GM18909 (cell line): ENCODE measurements around the gene ECI1.

ENCODE experiments used
- ATAC-seq: cut with Tn5 transposase; IDR thresholded peaks from one replicate; pipeline ENCODE4 v1.9.1; 2021; ENCODE audit warnings: mild to moderate bottlenecking; ENCODE audit not compliant: unreplicated experiment, poor library complexity

Gene ECI1

DNA sequence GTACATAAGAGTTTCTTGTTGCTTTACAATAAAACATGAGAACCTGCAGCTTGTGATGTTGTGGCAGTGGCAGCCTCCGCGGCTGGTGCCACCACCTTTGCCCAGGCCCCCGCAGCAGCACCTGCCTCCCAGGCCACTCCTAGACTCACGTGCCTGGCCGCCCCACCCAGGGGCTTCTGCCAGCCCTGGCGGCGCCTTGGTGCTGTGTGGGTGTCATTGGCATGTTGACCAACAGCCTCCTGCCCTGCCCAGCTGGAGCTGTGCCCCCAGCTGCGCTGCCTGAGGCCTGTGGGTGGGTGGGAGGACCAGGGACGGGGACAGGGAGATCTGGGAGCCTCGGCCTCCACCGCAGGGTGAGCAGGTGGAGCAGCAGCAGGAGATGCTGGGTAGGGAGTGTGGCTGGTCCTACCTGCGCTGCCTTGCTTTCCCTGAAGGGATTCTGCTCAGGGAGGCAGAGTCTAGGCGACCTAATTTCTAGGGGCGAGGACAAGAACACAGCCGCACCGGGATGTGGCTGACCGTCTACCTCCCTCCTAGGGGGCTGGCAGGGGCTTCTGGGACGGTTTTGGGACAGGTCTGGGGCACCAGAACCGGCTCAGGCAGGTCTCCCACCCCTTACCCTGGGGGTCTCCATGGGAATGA is 15.6 kb downstream of the ECI1 start:
- ATAC-seq = no peak

DNA sequence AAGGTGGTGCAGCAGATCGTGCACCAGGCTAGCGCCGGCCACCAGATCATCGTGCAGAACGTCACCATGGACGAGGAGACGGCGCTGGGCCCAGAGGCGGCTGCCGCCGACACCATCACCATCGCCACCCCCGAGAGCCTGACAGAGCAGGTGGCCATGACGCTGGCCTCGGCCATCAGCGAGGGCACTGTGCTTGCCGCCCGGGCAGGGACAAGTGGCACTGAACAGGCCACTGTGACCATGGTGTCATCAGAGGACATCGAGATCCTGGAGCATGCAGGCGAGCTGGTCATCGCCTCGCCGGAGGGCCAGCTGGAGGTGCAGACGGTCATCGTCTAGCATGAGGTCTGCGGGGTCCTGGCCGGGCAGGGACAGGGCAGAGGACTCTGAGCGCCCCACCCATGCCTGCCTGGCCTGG is 16.1 kb downstream of the ECI1 start:
- ATAC-seq = no peak

- no peak for ATAC-seq
Measured at GRCh38 chr16:2234813-2235170, 16.6 kb downstream of the ECI1 start.

- no peak for ATAC-seq
Measured at GRCh38 chr16:2233872-2234812, 17.2 kb downstream of the ECI1 start.

DNA sequence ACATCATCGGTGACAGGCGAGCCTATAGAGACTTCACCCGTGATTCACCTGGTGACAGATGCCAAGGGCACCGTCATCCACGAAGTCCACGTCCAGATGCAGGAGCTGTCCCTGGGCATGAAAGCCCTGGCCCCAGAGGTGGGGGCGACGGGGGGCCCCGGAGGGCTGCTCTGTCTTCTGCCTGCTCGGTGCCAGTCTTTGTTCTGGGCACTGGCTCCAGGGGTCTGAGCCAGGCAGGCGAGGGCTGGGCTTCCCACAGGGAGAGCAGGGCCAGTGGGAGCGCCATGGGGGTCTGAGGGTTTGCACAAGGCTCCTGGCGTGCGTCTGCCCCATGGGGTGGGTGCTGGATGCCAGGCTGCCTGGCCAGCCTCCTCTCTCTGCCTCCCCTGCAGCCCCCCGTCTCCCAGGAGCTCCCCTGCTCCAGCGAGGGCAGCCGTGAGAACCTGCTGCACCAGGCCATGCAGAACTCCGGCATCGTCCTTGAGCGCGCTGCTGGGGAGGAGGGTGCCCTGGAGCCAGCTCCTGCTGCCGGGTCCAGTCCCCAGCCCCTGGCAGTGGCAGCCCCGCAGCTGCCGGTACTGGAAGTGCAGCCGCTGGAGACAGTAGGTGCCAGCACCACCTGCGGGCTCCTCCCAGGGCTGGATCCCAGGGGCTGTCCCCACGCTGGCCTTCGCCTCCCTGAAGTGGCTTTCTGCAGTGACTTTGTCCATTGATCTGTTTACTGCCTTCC is 18.2 kb downstream of the ECI1 start:
- no peak for ATAC-seq

DNA sequence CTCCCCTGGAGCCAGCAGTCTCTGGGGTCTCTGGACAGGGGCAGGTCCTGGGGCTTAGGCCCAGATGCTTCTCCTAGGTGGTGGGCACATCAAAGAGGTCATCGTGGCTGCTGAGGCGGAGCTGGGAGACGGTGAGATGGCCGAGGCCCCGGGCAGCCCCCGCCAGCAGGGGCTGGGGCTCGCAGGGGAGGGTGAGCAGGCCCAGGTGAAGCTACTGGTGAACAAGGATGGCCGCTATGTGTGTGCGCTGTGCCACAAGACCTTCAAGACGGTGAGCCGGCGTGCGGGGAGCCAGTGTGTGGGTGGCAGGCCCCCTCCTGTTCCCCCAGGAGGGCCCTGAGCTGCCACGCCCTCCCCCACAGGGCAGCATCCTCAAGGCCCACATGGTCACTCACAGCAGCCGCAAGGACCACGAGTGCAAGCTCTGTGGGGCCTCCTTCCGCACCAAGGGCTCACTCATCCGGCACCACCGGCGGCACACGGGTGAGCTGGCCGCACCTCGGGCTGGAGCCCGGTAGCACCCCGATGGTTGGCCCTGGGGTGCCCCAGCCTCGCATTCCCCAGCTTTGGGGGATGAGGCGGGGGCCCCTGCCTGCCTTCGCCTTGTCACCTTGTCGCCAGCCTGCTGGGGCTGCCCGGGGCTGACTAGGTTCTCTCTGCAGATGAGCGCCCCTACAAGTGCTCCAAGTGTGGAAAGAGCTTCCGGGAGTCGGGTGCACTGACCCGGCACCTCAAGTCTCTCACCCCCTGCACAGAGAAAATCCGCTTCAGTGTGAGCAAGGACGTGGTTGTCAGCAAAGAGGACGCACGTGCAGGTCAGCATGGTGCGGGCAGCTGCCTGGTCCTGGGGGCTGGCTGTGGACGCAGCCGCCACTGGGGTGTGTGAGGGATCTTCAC is 19.0 kb downstream of the ECI1 start:
- ATAC-seq = no peak

DNA sequence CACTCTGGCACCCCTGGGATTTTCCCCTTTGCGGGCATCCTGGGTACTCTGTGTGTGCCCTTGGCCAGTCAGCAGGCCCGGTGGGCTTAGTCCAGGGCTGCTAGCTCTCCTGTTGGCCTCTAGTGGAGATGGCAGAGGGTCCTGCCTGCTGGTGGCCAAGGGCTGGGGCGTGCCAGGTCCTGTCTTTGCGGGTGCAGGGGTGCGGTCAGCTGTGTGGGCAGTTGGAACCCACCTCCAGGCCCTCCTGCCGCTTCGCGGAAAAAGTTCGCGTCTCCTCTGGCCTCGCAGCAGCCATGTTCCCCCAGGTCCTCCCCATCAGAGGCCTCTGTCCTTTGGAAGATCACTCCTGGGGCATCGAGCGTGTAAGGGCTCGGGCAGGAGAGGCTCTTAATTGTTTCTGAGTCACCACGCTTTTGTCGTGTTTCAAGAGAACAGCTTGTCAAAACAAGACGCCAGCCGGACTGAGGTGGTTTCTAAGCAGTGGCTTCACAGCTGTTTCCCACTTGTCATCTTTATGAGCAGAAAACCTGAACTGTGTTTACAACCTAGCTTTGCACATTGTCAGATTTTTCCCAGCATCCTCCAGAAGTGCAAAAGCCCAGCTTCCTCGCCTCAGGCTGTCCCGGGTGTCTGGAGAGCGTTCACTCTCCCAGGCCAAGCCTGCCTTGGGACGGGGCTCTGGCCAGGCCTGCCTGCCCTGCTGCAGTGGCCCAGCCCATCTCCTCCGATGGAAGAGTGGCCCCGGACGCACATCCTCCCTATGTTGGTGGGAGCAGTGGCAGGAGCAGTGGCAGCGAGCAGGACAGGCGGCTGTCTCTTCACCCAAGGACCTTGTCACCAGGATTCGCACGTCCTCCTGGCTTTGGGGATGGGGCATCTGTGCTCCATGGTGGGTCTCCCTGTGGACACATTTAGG is 20.1 kb downstream of the ECI1 start:
- no peak for ATAC-seq

DNA sequence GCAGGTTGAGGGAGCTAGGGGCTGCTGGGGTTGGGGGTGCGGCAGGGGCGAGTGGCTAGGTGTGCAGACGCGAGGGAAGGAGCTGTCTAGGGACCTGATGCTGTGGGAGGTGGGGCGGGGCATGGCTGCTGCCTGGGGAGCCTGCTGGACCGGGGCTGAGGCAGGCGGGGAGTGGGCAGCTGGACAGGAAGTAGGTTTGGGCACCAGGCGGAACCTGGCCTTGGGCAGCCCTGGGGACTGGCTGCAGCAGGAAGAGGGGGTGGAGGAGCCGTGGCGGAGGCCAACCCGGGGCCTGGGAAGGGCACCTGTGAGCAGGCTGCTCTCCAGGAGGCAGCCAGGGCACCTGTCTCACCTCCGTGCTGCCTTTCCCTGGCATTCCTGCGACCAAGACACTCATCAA is 21.0 kb downstream of the ECI1 start:
- no peak for ATAC-seq

- ATAC-seq = no peak
Measured at GRCh38 chr16:2229632-2230250, 21.6 kb downstream of the ECI1 start.

DNA sequence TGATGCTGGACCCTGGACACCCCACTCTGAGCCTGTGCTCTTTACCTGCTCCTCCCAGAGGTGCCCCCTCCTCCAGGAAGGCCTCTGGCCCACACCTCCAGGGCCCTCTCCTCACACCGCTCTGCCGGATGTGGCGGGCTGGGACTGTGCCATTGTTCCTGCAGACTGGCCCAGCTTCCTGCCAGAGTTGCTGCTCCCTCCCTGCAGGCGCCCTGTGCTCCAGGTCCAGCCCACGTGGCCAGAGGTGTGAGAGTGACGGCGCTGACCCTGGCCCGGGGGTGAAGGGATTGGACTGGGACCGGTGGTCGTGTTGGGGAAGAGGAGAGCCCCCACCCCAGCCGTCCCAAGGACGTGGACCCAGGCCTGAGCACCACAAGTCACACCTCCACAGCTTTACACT is 22.3 kb downstream of the ECI1 start:
- ATAC-seq = no peak

DNA sequence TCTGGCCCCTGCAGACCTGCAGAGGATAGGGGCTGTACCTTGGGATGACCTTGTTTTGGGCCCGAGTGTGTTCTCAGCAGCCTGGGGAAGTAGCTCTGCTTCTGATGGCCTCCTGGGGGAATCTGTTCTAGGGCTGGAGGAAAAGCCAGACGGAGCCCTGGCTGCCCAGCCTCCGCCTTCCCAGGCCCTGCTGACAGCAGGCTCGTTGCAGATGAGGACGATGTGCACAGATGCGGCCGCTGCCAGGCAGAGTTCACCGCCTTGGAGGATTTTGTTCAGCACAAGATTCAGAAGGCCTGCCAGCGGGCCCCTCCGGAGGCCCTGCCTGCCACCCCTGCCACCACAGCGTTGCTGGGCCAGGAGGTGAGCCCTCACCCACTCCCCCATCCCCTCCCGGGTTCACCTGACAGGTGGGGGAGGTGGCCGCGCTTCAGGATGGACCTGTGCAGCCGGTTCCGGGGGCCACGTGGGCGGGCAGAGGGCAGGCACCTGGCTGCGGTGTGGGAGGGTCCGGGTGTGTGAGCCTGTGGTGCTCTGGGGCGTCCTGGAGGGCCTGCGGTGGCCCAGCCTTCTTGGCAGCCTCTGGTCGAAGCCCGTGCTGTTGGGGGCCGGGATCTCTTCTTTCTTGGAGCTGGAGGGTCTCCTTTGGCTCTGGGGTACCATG is 23.1 kb downstream of the ECI1 start:
- ATAC-seq = no peak

DNA sequence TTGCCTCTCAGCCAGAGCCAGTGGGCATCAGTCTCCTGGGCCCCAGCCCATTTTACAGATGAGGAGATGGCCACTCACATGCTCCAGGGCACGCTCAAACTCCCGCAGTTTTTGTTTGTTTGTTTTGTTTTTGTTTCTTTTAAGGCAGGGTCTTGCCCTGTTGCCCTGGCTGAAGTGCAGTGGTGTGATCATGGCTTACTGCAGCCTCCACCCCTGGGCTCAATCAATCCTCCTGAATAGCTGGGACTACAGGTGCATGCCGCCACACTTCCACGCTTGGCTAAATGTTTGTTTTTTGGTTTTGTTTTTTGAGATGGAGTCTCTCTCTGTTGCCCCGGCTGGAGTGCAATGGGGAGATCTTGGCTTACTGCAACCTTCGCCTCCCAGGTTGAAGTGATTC is 24.5 kb downstream of the ECI1 start:
- no peak for ATAC-seq

- ATAC-seq = no peak
Measured at GRCh38 chr16:2226245-2226793, 25.1 kb downstream of the ECI1 start.

DNA sequence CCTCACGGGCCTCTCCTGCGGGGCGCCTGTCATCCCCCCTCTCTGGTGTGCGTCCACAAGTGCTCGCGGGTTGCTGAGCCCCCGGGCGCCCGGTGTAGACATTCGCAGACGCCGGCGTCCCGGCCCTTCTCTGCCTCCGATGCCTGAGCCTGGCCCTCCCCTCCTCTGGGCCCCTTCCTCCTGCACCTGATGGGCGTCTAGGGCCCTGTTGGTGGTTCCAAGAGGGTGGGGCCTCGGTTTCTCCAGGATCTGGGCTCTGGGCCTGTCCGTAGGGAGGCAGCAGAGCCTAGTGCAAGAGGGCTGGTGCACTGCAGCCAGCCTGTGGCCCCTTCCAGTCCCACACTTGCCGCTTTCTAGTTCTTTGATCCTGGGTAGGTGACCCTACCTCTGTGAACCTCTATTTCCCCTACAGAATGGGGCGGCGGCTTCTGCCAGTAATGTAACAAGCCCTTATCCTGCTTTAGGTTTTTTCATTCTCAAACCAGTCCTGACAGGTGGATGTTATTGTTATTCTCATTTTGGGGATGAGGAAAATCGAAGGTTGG is 27.4 kb downstream of the ECI1 start:
- ATAC-seq = peak; percentile 27

- peak; percentile 95 for ATAC-seq
Measured at GRCh38 chr16:2223221-2223941, 28.0 kb downstream of the ECI1 start, which contains the start of gene E4F1. Gene E4F1, plus strand, starts transcription at chr16:2223591. Its CDS starts 23 bp downstream, at chr16:2223614.

GRCh38 chr16:2216330-2216729 is 35.1 kb downstream of the ECI1 start:
- ATAC-seq = no peak

GRCh38 chr16:2214719-2214968 is 36.7 kb downstream of the ECI1 start, which contains the start of gene PGP:
Gene PGP, minus strand, starts transcription at chr16:2214840. Its CDS starts 63 bp downstream, at chr16:2214777.
- ATAC-seq = peak; percentile 85
